ENCODE data around the gene EXOC3. TPM values are rescaled to one million over a fixed set of nuclear protein-coding genes. Genes with fewer than 3 reads are reported as not detected.

The EXOC3 gene
- total and polyA plus RNA-seq, 2 of the 4 experiments (the other 2 are of a cell fraction), result 35.1 to 47.5 TPM

DNA sequence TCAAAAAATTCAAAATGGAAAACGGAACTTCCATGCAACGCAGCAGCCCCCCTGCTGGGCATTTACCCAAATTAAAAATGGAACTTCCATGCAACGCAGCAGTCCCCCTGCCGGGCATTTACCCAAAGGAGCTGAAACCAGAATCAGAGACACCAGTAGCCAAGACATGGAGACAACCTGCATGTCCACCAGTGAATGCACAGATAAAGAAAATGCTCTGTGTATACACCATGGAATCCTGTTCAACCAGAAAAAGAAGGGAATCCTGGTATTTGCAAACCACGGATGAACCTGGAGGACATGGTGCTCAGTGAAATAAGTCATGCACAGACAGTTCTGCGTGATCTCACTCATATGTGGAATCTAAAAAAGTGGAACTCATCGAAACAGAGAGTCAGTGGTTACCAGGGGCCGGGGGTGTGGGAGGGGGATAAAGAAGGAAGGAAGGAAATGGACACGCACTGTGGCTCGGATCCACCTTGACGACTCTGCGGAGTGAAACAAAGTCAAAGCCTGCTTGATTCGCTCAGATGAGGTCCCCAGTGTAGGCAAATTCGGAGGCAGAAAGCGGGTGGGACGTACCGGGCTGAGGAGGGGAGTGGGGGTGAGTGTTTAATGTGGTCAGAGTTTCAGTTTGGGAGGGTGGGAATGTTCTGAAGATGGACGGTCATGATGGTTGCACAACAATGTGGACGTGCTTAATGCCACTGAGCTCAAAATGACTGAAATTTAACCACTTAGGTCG lies 40.2 kb upstream of the EXOC3 start:
- BruUV-seq (replicated peaks), result no TSS peak
- peak overlapping the region; percentile 95; the same call in 1 of the 3 replicates for H2BK15ac ChIP-seq (ENCODE audit: low read depth, low read length)
- CTCF ChIA-PET, result no interaction called here
- dilution Hi-C loops (cut with HindIII; ENCODE audit: low sequenced_read_pairs, unreplicated experiment), result no loop called here
- H3K36me3 ChIP-seq (ENCODE audit: control insufficient read depth, insufficient read depth, low read length), result peaks cover 26% of the 10 kb centered on the region
- H3K23ac ChIP-seq (ENCODE audit: low read depth, low read length), result no peak overlapping the region
- no peak overlapping the region for H3K4me2 ChIP-seq (ENCODE audit: low read depth, low read length)
- H3K27me3 ChIP-seq (ENCODE audit: control insufficient read depth, insufficient read depth, low read length), result no peaks in the 10 kb centered on the region
- H3K79me1 ChIP-seq (ENCODE audit: low read depth in 1 of 2, low read length in 2 of 2), result peaks cover 49 to 74% of the 10 kb centered on the region in 2 experiments
- H4K20me1 ChIP-seq (ENCODE audit: insufficient read depth, low read length), result no peaks in the 10 kb centered on the region; the same call in 1 of the 2 replicates
- no peak overlapping the region for H2AK9ac ChIP-seq (replicated peaks; ENCODE audit: low read depth, low read length, poor library complexity)
- in situ Hi-C loops (cut with MboI; ENCODE audit: low sequenced_read_pairs), result no loop called here
- peak overlapping the region; percentile 50 for H2BK120ac ChIP-seq (ENCODE audit: low read depth, low read length)
- POLR2A ChIA-PET (ENCODE audit: unreplicated experiment), result no interaction called here
- peak overlapping the region; percentile 66 for H3K4ac ChIP-seq (ENCODE audit: low read depth, low read length)
- H3K9me3 ChIP-seq (ENCODE audit: control insufficient read depth, insufficient read depth, low read length), result no peaks in the 10 kb centered on the region
- H2AFZ ChIP-seq (replicated peaks; ENCODE audit: low read length, poor library complexity), result no peak overlapping the region
- peak overlapping the region; percentile 27 for H3K18ac ChIP-seq (ENCODE audit: low read depth, low read length)
- WGBS, 2 experiments (ENCODE audit: extremely low coverage in 2 of 2, insufficient read length in 1 of 2), result 81% methylated on average over 8 of the region's 20 CpGs; no CpG with 5 or more reads in 1 of the 2 experiments
- TF ChIP-seq CEBPB (IDR thresholded peaks at IDR 0.05; ENCODE audit: low read depth, low read length) (peak; percentile 59), RAD21 (IDR thresholded peaks at IDR 0.05; ENCODE audit: low read length) (no peak)
- peak overlapping the region; percentile 46 for H4K91ac ChIP-seq (ENCODE audit: insufficient read depth, low read depth, low read length)
- peak overlapping the region; percentile 57 to 63; a peak in 3 of 4 replicates for H4K8ac ChIP-seq (ENCODE audit: low read depth in 2 of 2, low read length in 2 of 2)
- H4K5ac ChIP-seq (ENCODE audit: low read depth, low read length), result no peak overlapping the region; the same call in 1 of the 2 replicates
- ATAC-seq (ENCODE audit: low read depth) (no peak), DNase-seq (peak; percentile 55)
- H3K9ac ChIP-seq (ENCODE audit: low read depth, low read length), result no peak overlapping the region
- H3K4me1 ChIP-seq (ENCODE audit: control insufficient read depth, insufficient read depth, low read length), result peaks cover 38% of the 10 kb centered on the region
- H3K14ac ChIP-seq (replicated peaks; ENCODE audit: low read depth, low read length), result peak overlapping the region; percentile 60
- H3K56ac ChIP-seq (ENCODE audit: extremely low read depth, insufficient read depth, low read length), result no peak overlapping the region
- H2BK20ac ChIP-seq (ENCODE audit: low read depth, low read length), result peak overlapping the region; percentile 69; the same call in 1 of the 2 replicates
- H3K9me1 ChIP-seq (ENCODE audit: insufficient read depth, low read length), result peaks cover 35% of the 10 kb centered on the region
- intact Hi-C loops (cut with micrococcal nuclease), result no loop called here
- no peak overlapping the region for H3K4me3 ChIP-seq (ENCODE audit: insufficient read depth, low read depth, low read length)
- peak overlapping the region; percentile 5 for H2BK5ac ChIP-seq (ENCODE audit: low read depth, low read length, poor library complexity, severe bottlenecking)
- peak overlapping the region; percentile 81 for H2AK5ac ChIP-seq (ENCODE audit: low read depth, low read length)
- H3K27ac ChIP-seq (ENCODE audit: insufficient read depth, low read length), result peak overlapping the region; percentile 28; the same call in 1 of the 2 replicates
